GM19397 (cell line): ENCODE data around the gene OR10A3.
"Not testable (repeated sequence)": the region's sequence is repeated elsewhere in the genome, so short reads cannot be mapped to it uniquely, and the experiment has no call there.

Experiments used
- ATAC-seq: cut with Tn5 transposase; IDR thresholded peaks from one replicate; pipeline ENCODE4 v1.9.1; 2021; ENCODE audit warnings: mild to moderate bottlenecking, moderate library complexity; ENCODE audit not compliant: unreplicated experiment

The OR10A3 gene

GRCh38 chr11:7941608-7942007 is at the start of gene OR10A3:
Gene OR10A3 (minus strand): TSS chr11:7941708. CDS start chr11:7939520, 2,188 bp downstream.
- ATAC-seq: no peak

GRCh38 chr11:7987560-7987883 is 46.0 kb upstream of the OR10A3 start:
- not testable (repeated sequence) for ATAC-seq

GRCh38 chr11:7986768-7987559 is 45.5 kb upstream of the OR10A3 start, which contains the start of gene EIF3F:
Gene EIF3F (plus strand): TSS chr11:7987337. CDS start chr11:7987353, 16 bp downstream.
- ATAC-seq: peak; percentile 95

GRCh38 chr11:7983832-7984590 is 42.5 kb upstream of the OR10A3 start:
- no peak for ATAC-seq

GRCh38 chr11:7982582-7983119 is 41.1 kb upstream of the OR10A3 start:
- no peak for ATAC-seq

- ATAC-seq: no peak
These were observed 40.2 kb upstream of the OR10A3 start for GRCh38 chr11:7981619-7982157.

GRCh38 chr11:7977232-7977917 is 35.9 kb upstream of the OR10A3 start:
- ATAC-seq: no peak

GRCh38 chr11:7974668-7975067 is 33.2 kb upstream of the OR10A3 start:
- no peak for ATAC-seq

GRCh38 chr11:7973011-7973410 is 31.5 kb upstream of the OR10A3 start:
- ATAC-seq: no peak

- no peak for ATAC-seq
These were observed 30.3 kb upstream of the OR10A3 start for GRCh38 chr11:7971846-7972245.

- no peak for ATAC-seq
These were observed 28.5 kb upstream of the OR10A3 start for GRCh38 chr11:7969756-7970646.

GRCh38 chr11:7968686-7969085 is 27.2 kb upstream of the OR10A3 start:
- ATAC-seq: no peak

GRCh38 chr11:7967826-7968225 is 26.3 kb upstream of the OR10A3 start:
- ATAC-seq: no peak

- no peak for ATAC-seq
These were observed 25.6 kb upstream of the OR10A3 start for GRCh38 chr11:7967097-7967496.

- ATAC-seq: no peak
These were observed 23.9 kb upstream of the OR10A3 start, which contains the start of gene NLRP10 for GRCh38 chr11:7965386-7965785. Gene NLRP10 (minus strand): TSS chr11:7965447. CDS start chr11:7963495, 1,952 bp downstream.

- ATAC-seq: no peak
These were observed 23.4 kb upstream of the OR10A3 start for GRCh38 chr11:7964873-7965272.

GRCh38 chr11:7964261-7964660 is 22.8 kb upstream of the OR10A3 start:
- no peak for ATAC-seq

GRCh38 chr11:7955191-7955590 is 13.7 kb upstream of the OR10A3 start:
- ATAC-seq: no peak

- no peak for ATAC-seq
These were observed 8.4 kb upstream of the OR10A3 start for GRCh38 chr11:7949934-7950333.

GRCh38 chr11:7944123-7944522 is 2.6 kb upstream of the OR10A3 start:
- no peak for ATAC-seq
